HG02642 (cell line): ENCODE measurements around the gene RNPS1.
"Not testable (repeated sequence)": the region's sequence is repeated elsewhere in the genome, so short reads cannot be mapped to it uniquely, and the experiment has no call there.

ENCODE experiments used
- ATAC-seq: cut with Tn5 transposase; IDR thresholded peaks from one replicate; pipeline ENCODE4 v1.9.1; 2021; ENCODE audit warnings: mild to moderate bottlenecking; ENCODE audit not compliant: unreplicated experiment, poor library complexity

RNPS1 gene

DNA sequence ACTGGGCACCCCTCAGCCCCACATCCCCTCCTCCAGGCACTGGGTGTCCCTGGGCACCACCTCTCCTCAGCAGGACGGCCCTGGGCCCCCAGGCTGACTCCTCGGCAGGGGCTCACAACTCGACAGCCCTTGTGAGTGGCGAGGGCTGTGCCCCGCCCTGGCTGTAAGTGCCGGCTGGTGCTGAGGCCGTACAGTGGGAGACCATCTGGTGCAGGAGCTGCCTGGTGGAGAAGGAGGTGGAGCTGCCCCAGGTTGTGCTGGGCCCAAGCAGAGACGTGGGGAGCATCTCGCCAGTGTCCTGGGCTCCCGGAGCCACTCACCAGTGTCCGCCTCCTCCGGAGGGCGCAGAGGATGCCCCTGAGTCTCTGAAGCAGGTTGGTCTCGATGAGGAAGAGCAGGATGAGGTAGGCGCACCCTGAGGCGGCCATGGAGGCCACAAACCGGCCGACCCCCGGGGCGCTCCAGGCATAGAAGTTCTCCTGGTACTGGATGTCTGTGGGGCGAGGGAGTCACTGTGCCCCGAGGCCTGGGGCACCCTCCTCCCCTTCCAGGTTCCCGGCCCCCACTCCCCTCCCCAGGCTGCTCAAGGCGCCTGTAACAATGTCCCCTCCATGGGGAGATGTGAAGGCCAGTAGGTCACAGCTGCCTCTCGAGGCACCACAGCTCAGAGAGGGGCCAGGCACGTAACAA, 15.1 kb upstream of the RNPS1 start:
- no peak for ATAC-seq

DNA sequence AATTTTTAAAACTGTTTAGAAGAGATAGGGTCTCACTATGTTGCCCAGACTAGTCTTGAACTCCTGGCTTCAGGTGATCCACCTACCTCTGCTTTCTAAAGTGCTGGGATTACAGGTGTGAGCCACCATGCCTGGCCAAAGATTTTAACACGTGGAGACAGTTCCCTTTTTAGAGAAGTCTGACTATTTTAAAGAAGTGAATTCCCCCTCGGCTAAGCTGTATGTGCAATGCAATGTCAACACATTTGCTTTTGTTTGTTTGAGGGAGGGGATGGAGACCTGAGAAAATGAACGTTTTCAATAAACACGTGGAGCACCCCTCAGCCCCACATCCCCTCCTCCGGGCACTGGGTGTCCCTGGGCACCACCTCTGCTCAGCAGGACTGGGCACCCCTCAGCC, 14.3 kb upstream of the RNPS1 start:
- ATAC-seq, result no peak

GRCh38 chr16:2280981-2281542, 13.1 kb upstream of the RNPS1 start:
- ATAC-seq, result no peak

- no peak for ATAC-seq
Observed at GRCh38 chr16:2280461-2280860, 12.5 kb upstream of the RNPS1 start.

GRCh38 chr16:2278956-2279800, 11.3 kb upstream of the RNPS1 start:
- ATAC-seq, result no peak

DNA sequence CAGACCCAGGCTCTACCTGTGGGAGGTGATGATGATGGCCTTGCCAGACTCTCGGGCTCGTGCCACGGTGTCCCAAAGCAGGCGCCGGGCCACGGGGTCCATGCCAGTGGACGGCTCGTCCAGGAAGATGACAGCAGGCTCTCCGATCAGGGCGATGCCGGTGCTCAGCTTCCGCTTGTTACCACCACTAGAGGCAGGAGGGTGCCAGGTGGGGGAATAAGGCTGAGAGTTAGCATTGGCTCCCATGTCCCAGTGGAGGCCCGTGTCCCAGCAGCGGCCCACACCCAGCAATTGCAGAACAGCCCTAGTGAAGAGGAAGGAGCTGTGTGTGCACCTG, 10.3 kb upstream of the RNPS1 start:
- ATAC-seq, result no peak

DNA sequence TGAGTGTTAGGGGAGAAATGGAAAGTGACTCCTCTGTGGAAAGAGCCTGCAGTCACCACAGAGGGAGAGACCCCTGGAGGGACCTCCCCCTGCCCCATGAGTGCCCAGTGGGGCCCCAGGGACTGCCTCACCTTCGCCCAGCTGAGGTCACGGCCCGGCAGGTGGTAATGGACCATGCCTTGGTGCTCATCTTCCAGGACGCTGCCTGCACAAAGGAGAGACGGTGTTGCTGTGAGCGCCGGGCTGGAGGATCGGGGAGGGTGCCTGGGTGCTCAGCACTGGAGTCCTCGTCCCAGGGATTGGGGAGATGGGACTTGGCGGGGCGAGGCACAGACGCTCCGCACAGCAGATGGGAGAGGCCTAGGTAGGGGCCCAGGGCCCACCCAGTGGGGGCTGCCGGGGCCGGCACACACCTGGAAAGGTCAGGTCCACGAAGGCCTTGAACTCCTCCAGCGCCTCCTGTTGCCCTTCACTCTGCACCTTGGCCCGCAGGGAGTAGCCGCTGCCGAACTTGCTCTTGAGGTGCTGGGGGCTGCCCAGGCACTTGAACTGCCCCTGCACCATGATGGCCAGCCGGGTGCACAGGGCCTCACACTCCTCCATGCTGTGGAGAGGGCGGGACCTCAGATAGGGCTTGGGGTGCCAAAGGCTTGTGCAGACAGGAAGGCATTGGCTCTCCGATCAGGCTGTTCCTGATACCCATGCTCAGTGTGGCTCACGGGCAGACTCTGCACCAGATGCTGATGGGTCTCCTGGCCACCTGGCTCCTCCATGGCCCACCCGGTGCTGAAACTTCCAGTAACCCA, 9.7 kb upstream of the RNPS1 start:
- no peak for ATAC-seq

DNA sequence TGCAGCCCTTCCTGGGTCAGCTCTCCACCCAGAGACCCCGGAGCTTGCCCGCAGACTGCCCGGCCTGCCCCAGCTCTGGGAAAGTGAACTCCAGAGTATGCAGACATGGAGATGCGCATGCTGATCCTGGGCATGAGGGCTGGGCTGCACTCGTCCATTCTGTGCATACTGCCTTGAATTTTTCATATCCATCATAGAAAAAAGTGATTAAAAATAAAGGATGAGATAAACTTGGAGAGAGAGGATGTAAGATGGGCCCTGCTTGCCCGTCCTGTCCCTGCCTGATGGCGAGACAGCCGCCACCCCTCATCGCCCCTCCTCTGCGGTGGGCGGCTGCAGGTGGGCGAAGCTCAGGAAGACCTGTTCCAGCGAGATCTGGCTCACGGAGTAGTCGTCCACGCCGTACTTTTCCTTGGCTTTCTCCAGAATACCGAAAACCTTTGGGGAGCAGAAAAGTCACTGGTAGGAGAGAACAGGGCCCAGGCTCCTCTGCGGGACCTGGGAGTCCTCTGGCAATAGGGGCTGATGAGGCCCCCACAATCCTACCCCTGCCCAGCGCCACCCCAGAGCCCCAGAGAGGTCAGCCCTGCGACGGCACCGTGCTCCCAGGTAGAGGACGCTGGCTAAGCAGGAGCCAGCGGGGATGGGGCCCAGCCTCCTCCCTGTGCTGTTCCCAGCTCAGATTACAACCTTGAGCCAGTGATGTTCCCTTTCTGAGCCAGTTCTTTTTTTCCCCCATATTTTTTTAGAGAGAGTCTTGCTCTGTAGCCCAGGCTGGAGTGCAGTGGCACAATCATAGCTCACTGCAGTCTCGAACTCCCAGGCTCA, 8.7 kb upstream of the RNPS1 start:
- no peak for ATAC-seq

DNA sequence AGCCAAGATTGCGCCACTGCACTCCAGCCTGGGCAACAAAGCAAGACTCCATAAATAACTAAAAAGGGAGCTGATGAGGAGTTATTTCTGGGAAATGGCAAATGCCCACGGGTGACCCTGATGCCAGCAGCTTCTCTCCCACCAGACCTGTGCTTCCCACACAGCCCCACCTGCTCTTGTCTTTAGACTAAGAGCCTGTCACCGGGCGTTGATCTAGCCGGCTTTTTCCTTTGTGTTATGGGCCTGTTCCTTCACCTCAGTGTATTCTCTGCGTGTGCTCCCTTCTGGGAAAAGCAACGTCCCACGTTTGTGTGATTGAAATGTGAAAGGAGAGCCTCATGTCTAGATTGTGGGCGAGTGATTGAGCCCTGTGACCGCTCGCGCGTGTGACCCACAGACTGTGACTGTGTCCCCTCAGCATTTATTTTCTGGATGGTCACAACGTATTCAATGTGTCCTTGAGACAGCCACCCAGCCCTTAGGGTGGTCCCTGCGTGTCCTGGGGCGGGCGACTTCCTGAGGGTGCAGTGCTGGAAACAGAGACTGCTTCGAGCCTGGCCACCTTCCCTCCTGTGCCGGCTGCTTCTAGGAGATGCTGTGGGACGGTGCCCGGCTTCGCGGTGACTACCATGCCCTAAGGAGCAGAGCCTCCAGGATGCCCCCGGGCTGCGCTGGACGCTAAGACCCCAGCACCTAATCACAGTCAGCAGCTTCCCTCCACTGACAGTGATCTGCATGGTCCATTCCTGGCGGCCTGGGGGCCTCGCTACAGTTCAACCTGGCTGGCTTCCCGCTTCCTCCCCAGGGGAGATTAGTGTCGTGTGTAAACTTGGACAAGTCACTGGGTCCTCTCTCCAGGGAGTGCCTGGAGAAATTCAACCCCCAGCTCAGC, 7.8 kb upstream of the RNPS1 start:
- ATAC-seq, result no peak

- ATAC-seq, result no peak
Observed at GRCh38 chr16:2273931-2274330, 6.0 kb upstream of the RNPS1 start.

DNA sequence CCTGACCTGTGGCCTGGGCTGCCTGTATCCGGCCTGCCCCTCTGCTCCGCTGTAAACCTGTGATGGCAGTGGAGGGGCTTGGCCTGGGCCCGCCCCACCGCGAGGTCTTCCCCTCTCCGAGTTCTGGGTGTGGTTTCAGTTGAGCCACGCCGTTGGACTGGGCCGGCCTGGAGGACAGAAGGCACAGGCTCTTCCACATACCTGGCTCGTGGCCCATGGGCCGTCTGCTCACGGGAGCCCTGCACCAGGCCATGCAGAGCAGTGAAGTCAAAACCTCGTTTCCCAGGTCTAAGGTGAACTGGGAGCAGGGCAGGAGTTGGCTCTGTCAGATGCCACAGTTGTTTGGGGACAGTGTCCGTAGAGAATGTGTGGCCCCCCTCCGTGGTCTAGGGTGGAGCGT, 5.6 kb upstream of the RNPS1 start:
- ATAC-seq, result no peak

DNA sequence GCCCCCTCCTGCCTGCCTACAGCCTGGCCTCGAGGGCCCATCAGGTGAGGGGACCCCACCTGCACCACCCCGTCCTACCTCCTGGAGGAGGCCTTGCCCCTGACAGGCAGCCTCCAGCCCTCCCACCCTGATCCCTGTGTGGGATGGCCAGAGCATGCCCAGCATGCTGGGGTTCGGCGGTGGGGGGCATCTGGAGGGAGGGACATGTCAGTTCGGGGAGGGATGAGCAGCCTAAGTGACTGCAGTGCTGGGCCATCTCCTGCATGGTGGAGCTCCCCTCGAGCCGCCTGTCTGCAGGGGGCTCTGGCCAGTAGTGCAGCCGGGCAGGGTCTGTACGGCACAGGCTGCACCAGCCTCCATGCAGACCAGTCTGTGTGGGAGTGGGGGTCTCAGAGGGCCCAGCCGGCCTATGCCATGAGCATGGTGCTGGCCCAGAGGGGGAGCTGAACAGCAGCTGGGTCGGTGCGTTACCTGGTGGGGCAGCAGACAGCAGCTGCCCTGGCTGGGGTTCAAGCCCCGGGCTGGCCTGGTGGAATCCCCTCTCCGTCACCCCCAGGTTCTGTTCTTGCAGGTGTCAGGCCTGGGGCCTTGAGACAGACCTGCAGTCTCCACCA, 4.0 kb upstream of the RNPS1 start:
- ATAC-seq, result no peak

- ATAC-seq, result no peak
Observed at GRCh38 chr16:2270588-2271470, 2.9 kb upstream of the RNPS1 start.

- ATAC-seq, result no peak
Observed at GRCh38 chr16:2270070-2270462, 2.1 kb upstream of the RNPS1 start.

DNA sequence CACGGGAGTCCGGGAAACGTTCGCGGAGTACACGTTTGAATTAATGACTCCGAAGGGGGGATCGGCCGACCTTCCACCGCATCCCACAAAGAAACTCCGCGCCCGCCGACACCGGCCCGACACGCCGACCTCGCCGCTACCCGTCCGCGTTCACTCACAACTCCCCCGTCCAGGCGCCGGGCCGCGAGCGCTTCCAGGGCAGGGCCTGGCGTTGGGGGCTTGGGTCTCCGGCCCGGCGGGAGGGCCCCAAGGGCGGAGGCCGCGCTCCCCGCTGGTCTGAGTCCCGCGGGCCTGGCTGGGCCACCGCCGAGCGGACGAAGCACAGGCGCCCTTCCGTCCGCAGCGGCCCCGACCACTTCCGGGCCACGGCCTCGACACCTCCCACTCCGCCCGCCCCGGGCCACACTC, 417 bp downstream of the RNPS1 start:
- peak; percentile 71 for ATAC-seq

DNA sequence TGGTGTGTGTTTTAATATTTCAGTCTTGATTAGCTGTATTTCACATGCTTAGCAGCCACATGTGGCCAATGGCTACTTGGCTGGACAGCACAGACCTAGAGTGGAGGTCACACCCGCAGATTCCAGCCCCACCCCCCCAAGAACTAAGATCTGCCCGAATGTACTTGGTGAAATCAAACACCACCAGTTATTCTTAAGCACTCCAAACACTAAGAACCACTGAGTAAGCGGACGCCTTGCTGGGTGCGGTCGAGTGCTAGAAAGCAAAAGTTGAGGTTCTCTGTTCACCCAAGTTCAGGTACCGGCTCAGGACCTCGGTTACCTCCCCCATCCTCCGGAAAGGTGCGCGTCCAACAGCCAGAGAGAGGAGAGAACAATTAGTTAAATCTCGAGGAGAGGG, 1.0 kb downstream of the RNPS1 start:
- not testable (repeated sequence) for ATAC-seq

- ATAC-seq, result not testable (repeated sequence)
Observed at GRCh38 chr16:2263026-2263425, 4.9 kb downstream of the RNPS1 start.

- ATAC-seq, result no peak
Observed at GRCh38 chr16:2260250-2260649, 7.7 kb downstream of the RNPS1 start.
